Body of pancreas (tissue), 4 donors: ENCODE measurements around the gene HMCN2.

ENCODE experiments used
- CTCF ChIP-seq, 7 experiments: fragments of 450-650 bp in 4 of 7; fragments of 200-600 bp in 3 of 7; sonication (generic) in 3 of 7; IDR thresholded peaks; one replicate each; pipeline ENCODE4 v1.5.1; 2016 to 2019; ENCODE audit warnings: antibody characterized with exemption in 7 of 7
- POLR2A ChIP-seq, 3 donors: fragments of 450-650 bp; IDR thresholded peaks; one replicate each; pipeline ENCODE4 v1.6.1; 2016; ENCODE audit warnings: antibody characterized with exemption in 3 of 3, mild to moderate bottlenecking in 2 of 3

GRCh38 chr9:130330202-130330862, 64.8 kb downstream of the HMCN2 start:
- no peak for TF ChIP-seq CTCF (IDR thresholded peaks at IDR 0.05)
- no peak for TF ChIP-seq POLR2A (IDR thresholded peaks at IDR 0.05)
